HG03103 (cell line): ENCODE measurements around the gene SPOCD1.
"Not testable (repeated sequence)": the region's sequence is repeated elsewhere in the genome, so short reads cannot be mapped to it uniquely, and the experiment has no call there.

Experiments used
- ATAC-seq: cut with Tn5 transposase; IDR thresholded peaks from one replicate; pipeline ENCODE4 v1.9.1; 2021; ENCODE audit warnings: low read depth; ENCODE audit not compliant: unreplicated experiment

Gene SPOCD1

GRCh38 chr1:31830511-31830910, 14.7 kb upstream of the SPOCD1 start:
- no peak for ATAC-seq

DNA sequence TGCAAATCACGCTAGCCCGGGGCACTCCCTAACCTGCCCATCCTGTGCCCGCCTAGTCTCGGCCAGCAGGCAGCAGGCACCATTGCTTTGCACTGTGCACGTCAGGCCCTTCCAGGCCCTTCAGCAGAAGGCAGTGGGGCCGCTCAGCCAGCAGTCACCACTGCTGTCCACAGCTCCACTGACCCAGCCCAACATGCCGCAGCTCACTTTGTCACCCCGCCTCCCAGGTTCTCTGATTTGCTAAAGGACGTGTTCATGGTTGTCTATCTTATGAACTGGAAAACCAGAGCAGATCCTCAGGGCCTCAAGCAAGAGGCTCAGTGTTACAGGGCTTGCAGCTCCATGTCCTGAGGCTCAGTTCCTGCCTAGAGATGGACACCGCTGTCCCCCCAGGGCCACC, 14.2 kb upstream of the SPOCD1 start:
- no peak for ATAC-seq

- no peak for ATAC-seq
Observed at GRCh38 chr1:31828926-31829690, 13.3 kb upstream of the SPOCD1 start.

DNA sequence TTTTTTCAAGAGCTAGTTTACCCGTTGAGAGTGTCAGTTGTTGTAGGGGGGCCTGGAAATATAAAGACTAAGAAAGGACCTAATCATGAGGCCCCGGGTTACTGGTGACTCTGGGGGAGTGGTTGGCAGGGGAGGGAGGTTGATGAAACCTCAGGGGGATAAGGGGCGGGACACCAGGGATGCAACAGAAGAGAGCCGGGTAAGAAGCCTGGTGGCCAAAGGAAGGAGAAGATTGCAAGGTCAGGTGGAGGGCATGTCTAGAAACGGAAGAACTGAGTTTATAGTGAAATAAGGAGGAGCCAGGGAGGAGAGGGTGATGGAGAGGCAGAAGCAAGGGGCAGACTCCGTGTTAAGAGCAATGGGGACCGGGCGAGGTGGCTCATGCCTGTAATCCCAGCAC, 12.5 kb upstream of the SPOCD1 start:
- ATAC-seq, result no peak

DNA sequence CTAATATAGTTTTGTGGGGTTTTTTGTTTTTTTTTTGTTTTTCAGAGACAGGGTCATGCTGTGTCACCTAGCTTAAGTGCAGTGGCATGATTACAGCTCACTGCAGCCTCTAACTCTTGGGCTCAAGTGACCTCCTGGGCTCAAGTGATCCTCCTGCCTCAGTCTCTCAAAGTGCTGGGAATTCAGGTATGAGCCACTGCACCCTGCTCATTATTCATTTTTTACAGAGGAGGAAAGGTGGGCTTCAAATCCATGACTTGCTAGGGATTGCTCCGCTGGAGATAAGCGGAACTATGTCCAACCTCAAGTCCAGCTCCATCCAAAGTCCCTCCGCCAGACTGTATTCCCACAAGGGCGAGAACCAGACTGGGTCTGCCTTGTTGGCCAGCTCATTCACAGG, 8.0 kb upstream of the SPOCD1 start:
- ATAC-seq, result no peak

DNA sequence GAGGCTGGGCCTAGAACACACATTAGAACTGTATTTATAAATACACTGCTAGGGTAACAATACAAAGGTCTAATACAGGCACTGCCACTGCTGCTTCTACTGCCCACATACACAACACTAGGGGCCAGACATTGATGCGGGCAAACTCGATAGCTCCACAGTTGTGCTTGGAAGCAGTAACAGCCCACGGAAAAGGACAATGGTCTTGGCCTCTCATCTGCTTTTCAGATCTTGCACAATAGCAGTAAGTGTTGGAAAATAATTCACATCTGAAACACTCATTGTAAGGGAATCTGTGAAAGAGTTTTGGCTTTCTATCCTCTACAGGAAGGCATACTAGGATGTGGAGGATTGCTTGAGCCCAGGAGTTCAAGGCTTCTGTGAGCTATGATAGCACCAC, 6.9 kb upstream of the SPOCD1 start:
- ATAC-seq, result no peak

GRCh38 chr1:31820196-31820595, 4.4 kb upstream of the SPOCD1 start:
- ATAC-seq, result not testable (repeated sequence)

GRCh38 chr1:31818206-31818605, 2.4 kb upstream of the SPOCD1 start:
- no peak for ATAC-seq

GRCh38 chr1:31816947-31817346, 1.1 kb upstream of the SPOCD1 start:
- not testable (repeated sequence) for ATAC-seq

DNA sequence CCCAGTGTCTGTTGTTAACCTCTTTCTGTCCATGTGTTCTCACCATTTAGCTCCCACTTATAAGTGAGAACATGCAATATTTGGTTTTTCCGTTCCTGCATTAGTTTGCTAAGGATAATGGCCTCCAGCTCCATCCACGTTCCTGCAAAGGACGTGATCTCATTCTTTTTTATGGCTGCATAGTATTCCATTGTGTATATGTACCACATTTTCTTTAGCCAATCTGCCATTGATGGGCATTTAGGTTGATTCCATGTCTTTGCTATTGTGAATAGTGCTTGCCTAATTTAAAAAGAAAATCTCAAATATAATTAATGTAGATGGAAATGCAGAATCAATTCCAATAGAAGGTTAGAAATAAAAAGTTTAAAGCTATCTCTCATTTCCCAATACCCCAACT, 679 bp upstream of the SPOCD1 start:
- ATAC-seq, result not testable (repeated sequence)

DNA sequence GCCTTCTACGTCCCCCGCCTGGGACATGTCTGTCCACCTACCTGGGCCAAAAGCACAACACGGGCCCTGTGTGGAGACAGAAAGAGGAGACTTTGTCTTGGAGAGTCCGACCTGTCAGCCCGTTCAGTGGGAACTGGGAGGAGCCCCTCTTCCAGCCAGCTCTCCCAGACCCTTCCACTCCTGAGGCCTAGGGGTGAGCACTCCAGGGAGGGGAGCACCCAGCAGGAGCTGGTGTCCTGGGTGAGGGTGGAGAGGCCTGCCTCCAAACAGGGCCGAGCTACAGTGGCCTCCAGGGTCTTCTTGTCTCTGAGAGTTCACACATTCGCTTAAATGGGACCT, 546 bp downstream of the SPOCD1 start:
- no peak for ATAC-seq

DNA sequence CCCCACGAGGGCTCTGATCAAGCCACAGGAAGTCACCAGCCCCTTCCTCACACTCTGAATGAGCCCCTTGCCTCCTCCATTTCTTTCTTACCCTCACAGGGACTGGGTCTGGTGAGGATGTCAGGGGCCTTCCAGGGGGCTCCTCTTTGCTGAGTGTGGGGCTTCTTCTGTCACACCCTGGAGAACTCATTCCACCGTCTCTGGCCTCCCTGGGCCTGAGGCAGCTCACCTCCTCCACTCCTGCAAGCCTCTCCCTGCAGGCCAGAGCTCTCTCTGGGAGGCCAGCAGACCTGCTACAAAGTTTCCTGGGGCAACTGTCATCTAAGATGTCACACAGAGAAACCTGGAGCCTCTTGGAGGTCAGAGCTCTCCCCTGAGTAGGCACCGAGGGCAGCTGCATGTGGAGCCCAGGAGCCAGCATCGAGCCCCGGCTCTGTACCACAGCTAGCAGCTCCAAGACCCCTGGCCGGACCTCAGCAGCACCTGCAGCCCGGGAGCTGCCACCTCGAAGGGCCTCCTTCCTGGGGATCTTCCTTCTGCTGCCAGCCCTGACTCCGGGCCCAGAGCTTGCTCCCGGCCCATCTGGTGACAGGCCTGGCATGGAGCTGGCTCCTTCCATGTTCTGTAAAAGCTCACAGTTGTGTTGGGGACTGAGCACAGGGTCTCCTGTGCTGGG, 1.1 kb downstream of the SPOCD1 start:
- ATAC-seq, result no peak

- no peak for ATAC-seq
Observed at GRCh38 chr1:31814041-31814511, 1.7 kb downstream of the SPOCD1 start.

DNA sequence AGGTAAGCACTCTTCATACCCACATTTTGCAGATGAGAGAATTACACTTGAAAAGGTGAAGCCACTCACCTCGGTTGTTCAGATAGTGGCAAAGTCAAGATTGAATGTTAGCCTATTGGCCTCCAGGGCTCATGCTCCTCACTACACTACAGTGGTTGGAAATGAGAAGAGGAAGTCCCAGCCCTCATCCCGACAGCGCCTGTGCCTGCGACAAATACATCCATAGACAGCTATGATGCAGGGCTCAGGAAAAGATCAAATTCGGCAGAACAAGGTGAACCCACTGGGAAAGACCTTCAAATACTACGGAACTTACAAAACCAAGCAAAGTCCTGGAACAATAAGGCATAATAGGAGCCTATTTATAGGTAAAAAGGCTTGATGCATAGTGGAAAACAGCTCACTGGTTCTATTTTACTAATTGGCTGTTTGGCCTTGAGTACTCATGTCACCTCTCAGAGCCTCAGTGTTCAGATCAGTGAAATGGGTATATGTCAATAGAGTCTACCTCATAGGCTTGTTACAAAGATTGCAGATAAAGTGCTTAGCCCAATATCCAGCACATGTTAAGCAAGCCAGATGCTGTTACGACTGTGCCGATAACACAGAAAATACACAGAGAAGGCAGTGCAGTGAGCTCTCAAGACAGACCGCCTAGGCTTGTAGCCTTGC, 3.5 kb downstream of the SPOCD1 start:
- ATAC-seq, result no peak

DNA sequence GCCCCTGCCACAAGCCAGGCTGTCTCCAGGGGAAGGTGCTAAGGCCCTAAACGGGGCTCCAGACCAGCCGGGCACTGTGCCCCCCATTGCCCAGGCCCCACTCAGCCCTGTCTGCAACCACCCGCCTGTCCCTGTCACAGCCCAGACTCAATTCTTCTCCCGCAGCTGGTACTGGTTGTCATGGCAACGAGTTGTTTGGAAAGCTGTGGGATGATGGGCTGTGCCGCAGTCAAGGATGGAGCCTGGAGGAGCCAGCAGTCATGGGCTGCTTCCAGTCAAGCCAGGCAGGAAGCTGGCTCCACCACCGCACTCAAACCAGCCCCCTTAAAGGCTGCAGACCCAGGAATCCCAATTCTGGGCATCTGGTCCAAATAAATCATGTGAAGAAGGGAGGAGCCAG, 4.2 kb downstream of the SPOCD1 start:
- no peak for ATAC-seq

- ATAC-seq, result no peak
Observed at GRCh38 chr1:31809698-31810097, 6.1 kb downstream of the SPOCD1 start.

- no peak for ATAC-seq
Observed at GRCh38 chr1:31807273-31808048, 8.4 kb downstream of the SPOCD1 start.

DNA sequence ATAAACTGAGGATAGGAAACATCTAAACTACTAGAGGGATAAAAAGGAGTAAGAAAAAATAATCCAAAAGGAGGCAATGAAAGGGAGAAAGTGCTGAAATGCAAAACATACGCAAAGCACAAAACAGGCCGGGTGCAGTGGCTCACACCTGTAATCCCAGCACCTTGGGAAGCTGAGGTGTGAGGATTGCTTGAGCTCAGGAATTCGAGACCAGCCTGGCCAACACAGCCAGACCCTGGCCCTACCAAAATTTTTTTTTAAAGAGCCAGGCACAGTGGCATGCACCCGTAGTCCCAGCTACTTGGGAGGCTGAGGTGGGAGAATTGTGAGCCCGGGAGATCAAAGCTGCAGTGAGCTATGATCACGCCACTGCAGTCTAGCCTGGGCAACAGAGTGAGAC, 10.5 kb downstream of the SPOCD1 start:
- no peak for ATAC-seq

GRCh38 chr1:31804098-31804497, 11.7 kb downstream of the SPOCD1 start:
- ATAC-seq, result no peak

DNA sequence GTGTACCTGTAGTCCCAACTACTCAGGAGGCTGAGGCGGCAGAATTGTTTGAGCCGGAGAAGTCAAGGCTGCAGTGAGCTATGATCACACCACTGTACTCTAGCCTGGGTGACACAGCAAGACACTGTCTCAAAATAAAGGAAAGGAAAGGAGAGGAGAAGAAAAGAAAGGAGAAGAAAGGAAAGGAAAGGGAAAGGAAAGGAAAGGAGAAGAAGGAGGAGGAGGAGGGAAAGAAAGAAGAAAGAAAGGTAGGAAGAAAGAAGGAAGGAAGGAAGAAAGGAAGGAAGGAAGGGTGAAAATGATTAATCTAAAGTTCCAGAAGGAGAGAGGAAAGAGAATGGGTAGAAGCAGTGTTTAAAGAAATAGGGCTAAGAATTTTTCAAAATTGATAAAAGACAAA, 12.2 kb downstream of the SPOCD1 start:
- ATAC-seq, result no peak
